NB4 (cell line): Measurements from ENCODE around the gene CXCL8.

ENCODE experiments used
- DNase-seq: peaks from one replicate; pipeline ENCODE4 v3.0.0; 2010; ENCODE audit warnings: low read depth
- H3K4me3 ChIP-seq: one replicate; pipeline ENCODE4 v1.5.1; 2011; ENCODE audit warnings: mild to moderate bottlenecking, low read depth, low read length, moderate library complexity
- CTCF ChIP-seq: IDR thresholded peaks from one replicate; pipeline ENCODE4 v1.5.1; 2012; ENCODE audit warnings: low read depth, low read length
- MAX ChIP-seq: IDR thresholded peaks from 2 replicates; pipeline ENCODE4 v1.6.1; 2011; ENCODE audit warnings: low read depth, low read length
- MYC ChIP-seq: IDR thresholded peaks from 2 replicates; pipeline ENCODE4 v1.6.1; 2011; ENCODE audit warnings: low read depth, low read length
- POLR2A ChIP-seq: IDR thresholded peaks from 2 replicates; pipeline ENCODE4 v1.6.1; 2011; ENCODE audit warnings: mild to moderate bottlenecking; ENCODE audit not compliant: insufficient read length; ENCODE audit errors: extremely low read depth

Gene CXCL8

GRCh38 chr4:73705721-73706120 is 34.6 kb upstream of the CXCL8 start:
- no peak overlapping the region for H3K4me3 ChIP-seq
- no peak for DNase-seq
- TF ChIP-seq POLR2A (no peak), CTCF (no peak), MAX (no peak), MYC (no peak)

GRCh38 chr4:73706811-73707210 is 33.6 kb upstream of the CXCL8 start:
- TF ChIP-seq MYC (no peak), POLR2A (no peak), MAX (no peak), CTCF (no peak)
- H3K4me3 ChIP-seq: no peak overlapping the region
- no peak for DNase-seq

GRCh38 chr4:73707269-73707875 is 33.0 kb upstream of the CXCL8 start:
- TF ChIP-seq MAX (no peak), MYC (no peak), POLR2A (no peak), CTCF (no peak)
- peak; percentile 59 for DNase-seq
- H3K4me3 ChIP-seq: peak overlapping the region; percentile 19

- peak overlapping the region; percentile 46 for H3K4me3 ChIP-seq
- TF ChIP-seq MYC: no peak
- no peak for TF ChIP-seq MAX
- no peak for TF ChIP-seq POLR2A
- TF ChIP-seq CTCF: no peak
- peak; percentile 89 for DNase-seq
Measured at GRCh38 chr4:73707918-73708577, 32.3 kb upstream of the CXCL8 start.

- no peak overlapping the region for H3K4me3 ChIP-seq
- DNase-seq: peak; percentile 74
Measured at GRCh38 chr4:73709451-73710033, 30.8 kb upstream of the CXCL8 start.

More at GRCh38 chr4:73709451-73710033, 30.8 kb upstream of the CXCL8 start:
- TF ChIP-seq POLR2A (no peak), MAX (no peak), CTCF (no peak), MYC (no peak)
